PC-9 (cell line): ENCODE results near the gene CDK13. TPM values are rescaled to one million over a fixed set of nuclear protein-coding genes. Genes with fewer than 3 reads are reported as not detected.

Experiments used
- BruUV-seq: library from RNA; stranded (reverse); fragments of 400-500 nt; replicated peaks from 2 replicates; lab custom pipeline; 2021; lab: Mats Ljungman, UMichigan
- CTCF ChIA-PET: fragments of 300-600 bp; sonication (Branson Sonifier 250); formaldehyde crosslinking; loops from one replicate; lab custom pipeline; 2022; ENCODE audit warnings: antibody characterized with exemption; lab: Charles Lee
- POLR2A ChIA-PET: fragments of 300-600 bp; sonication (Branson Sonifier 250); formaldehyde crosslinking; loops from one replicate; lab custom pipeline; 2022; ENCODE audit warnings: antibody characterized with exemption; ENCODE audit not compliant: unreplicated experiment; lab: Charles Lee
- DNase-seq, 2 experiments: peaks; one replicate each; pipeline versions ENCODE4 v3.0.0 to v3.0.0-alpha.2; 2015 to 2022; ENCODE audit warnings: mixed read lengths in 1 of 2
- H2AFZ ChIP-seq: fragments of 200-600 bp; sonication (generic); 2 replicates; pipeline ENCODE4 v1.8.1; 2017; ENCODE audit warnings: antibody characterized with exemption
- H3F3A ChIP-seq: fragments of 200-600 bp; sonication (generic); 2 replicates; pipeline ENCODE4 v1.8.1; 2017; ENCODE audit warnings: antibody characterized with exemption, mild to moderate bottlenecking, low read depth; ENCODE audit not compliant: insufficient read depth
- H3K27ac ChIP-seq: fragments of 200-600 bp; sonication (generic); 2 replicates; pipeline ENCODE4 v1.6.1; 2016; ENCODE audit warnings: mixed run types
- H3K27me3 ChIP-seq: fragments of 200-600 bp; sonication (generic); 2 replicates; pipeline ENCODE4 v1.6.1; 2016; ENCODE audit warnings: low read depth, mixed run types; ENCODE audit not compliant: insufficient read depth
- H3K36me3 ChIP-seq: fragments of 200-600 bp; sonication (generic); 2 replicates; pipeline ENCODE4 v1.6.1; 2016; ENCODE audit warnings: low read depth, mixed run types
- H3K4me1 ChIP-seq: fragments of 200-600 bp; sonication (generic); replicated peaks from 2 replicates; pipeline ENCODE4 v1.6.1; 2016; ENCODE audit warnings: mixed run types; ENCODE audit not compliant: insufficient read depth
- H3K4me2 ChIP-seq: fragments of 200-600 bp; sonication (generic); 2 replicates; pipeline ENCODE4 v1.6.1; 2017; ENCODE audit warnings: mixed run types
- H3K4me3 ChIP-seq: fragments of 200-600 bp; sonication (generic); 2 replicates; pipeline ENCODE4 v1.6.1; 2016; ENCODE audit warnings: mixed run types
- H3K79me2 ChIP-seq: fragments of 200-600 bp; sonication (generic); 2 replicates; pipeline ENCODE4 v1.6.1; 2017; ENCODE audit warnings: low read depth, mixed run types
- H3K9me2 ChIP-seq: fragments of 200-600 bp; sonication (generic); 2 replicates; pipeline ENCODE4 v1.8.1; 2017; ENCODE audit warnings: mild to moderate bottlenecking; ENCODE audit not compliant: insufficient read depth
- H3K9me3 ChIP-seq: fragments of 200-600 bp; sonication (generic); 2 replicates; pipeline ENCODE4 v1.8.1; 2016; ENCODE audit warnings: low read depth; ENCODE audit not compliant: insufficient read depth
- H4K20me1 ChIP-seq: fragments of 200-600 bp; sonication (generic); 2 replicates; pipeline ENCODE4 v1.8.1; 2017; ENCODE audit not compliant: insufficient read depth
- CTCF ChIP-seq: fragments of 200-600 bp; sonication (generic); conservative IDR thresholded peaks from 2 replicates; pipeline ENCODE4 v1.6.1; 2017; ENCODE audit warnings: mixed run types, antibody characterized with exemption, mild to moderate bottlenecking, moderate library complexity
- EZH2 ChIP-seq: fragments of 200-600 bp; sonication (generic); IDR thresholded peaks from 2 replicates; pipeline ENCODE4 v1.8.0; 2017; ENCODE audit warnings: antibody characterized with exemption, low read depth
- intact Hi-C: fragments of 100-400 bp; cut with micrococcal nuclease; formaldehyde crosslinking; loops from one replicate; pipeline ENCODE4 v1.10.0; 2022; ENCODE audit not compliant: unreplicated experiment
- total RNA-seq: library from RNA; stranded (reverse); gene quantifications from 2 replicates; pipeline ENCODE4 v1.2.3, GENCODE V29; 2021

The CDK13 gene
- total RNA-seq, 1 experiment from 2014 or later, result 80.9 TPM

DNA sequence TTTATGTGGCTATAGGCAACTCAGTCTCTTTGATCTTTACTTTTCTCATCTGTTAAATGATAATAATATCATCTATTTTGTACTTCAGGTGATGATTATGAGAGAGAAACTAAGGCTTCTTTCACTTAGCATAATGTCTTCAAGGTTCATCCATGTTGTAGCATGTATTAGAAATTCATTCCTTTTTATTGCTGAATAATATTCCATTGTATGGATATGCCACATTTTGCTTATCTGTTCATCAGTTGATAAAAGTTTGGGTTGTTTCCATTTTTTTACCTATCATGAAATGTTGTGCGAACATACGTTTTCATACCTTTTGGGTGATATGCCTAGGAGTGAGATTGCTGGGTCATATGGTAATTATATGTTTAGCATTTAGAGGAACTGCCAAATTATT lies 7.2 kb upstream of the CDK13 start:
- intact Hi-C loops, result no loop called here
- POLR2A ChIA-PET, result no interaction called here

GRCh38 chr7:39946693-39947092 lies 3.4 kb upstream of the CDK13 start:
- H3K9me2 ChIP-seq, result no peaks in the 10 kb centered on the region
- H3K79me2 ChIP-seq, result peaks cover 28% of the 10 kb centered on the region
- H3K27ac ChIP-seq, result no peak overlapping the region
- no peak overlapping the region for H2AFZ ChIP-seq
- no peaks in the 10 kb centered on the region for H3K9me3 ChIP-seq
- POLR2A ChIA-PET, result interaction anchor here (0.6 kb wide), 1 partner anchor 91 kb away, joined by 7 read pairs; no protein-coding TSS in a partner anchor
- no peaks in the 10 kb centered on the region for H3K27me3 ChIP-seq
- H4K20me1 ChIP-seq, result peaks cover 4% of the 10 kb centered on the region
- H3K36me3 ChIP-seq, result no peaks in the 10 kb centered on the region
- BruUV-seq, result no TSS peak
- CTCF ChIA-PET, result no interaction called here
- H3F3A ChIP-seq, result peaks cover 26% of the 10 kb centered on the region
- no peak overlapping the region for H3K4me2 ChIP-seq
- no peak overlapping the region for H3K4me3 ChIP-seq
- intact Hi-C loops, result loop anchor here (5.0 kb wide), 2 partner anchors 214 to 276 kb away; no protein-coding TSS in a partner anchor
- DNase-seq, result no peak
- TF ChIP-seq EZH2, result no peak
- no peak for TF ChIP-seq CTCF
- peaks cover 13% of the 10 kb centered on the region for H3K4me1 ChIP-seq

More for the DNA sequence above, 7.2 kb upstream of the CDK13 start:
- Histone ChIP-seq H3K27ac (no peak overlapping the region), H3K4me2 (no peak overlapping the region), H2AFZ (no peak overlapping the region), H3K4me1 (peaks cover 5% of the 10 kb centered on the region), H3K4me3 (no peak overlapping the region), H3K9me2 (no peaks in the 10 kb centered on the region), H3K27me3 (no peaks in the 10 kb centered on the region), H3K9me3 (no peaks in the 10 kb centered on the region), H3K79me2 (peaks cover 5% of the 10 kb centered on the region), H3F3A (peaks cover 6% of the 10 kb centered on the region; the same call in 1 of the 2 replicates), H4K20me1 (no peaks in the 10 kb centered on the region), H3K36me3 (no peaks in the 10 kb centered on the region)
- no peak for TF ChIP-seq EZH2
- no peak for TF ChIP-seq CTCF
- no TSS peak for BruUV-seq
- CTCF ChIA-PET, result no interaction called here
- DNase-seq, result no peak

GRCh38 chr7:39948375-39948955 lies 1.6 kb upstream of the CDK13 start:
- peaks cover 13% of the 10 kb centered on the region for H3K4me1 ChIP-seq
- ChIA-PET CTCF (interaction anchor here (0.8 kb wide), 1 partner anchor 52 kb away, joined by 4 read pairs; no protein-coding TSS in a partner anchor), POLR2A (interaction anchor here (0.6 kb wide), 1 partner anchor 381 kb away, joined by 3 read pairs; no protein-coding TSS in a partner anchor)
- intact Hi-C loops, result loop anchor here (2.0 to 5.0 kb wide), 4 partner anchors 56 to 274 kb away; partner anchors contain the start of genes MPLKIP and SUGCT
- peak overlapping the region; percentile 63 for H3K4me3 ChIP-seq
- no TSS peak for BruUV-seq
- DNase-seq, result no peak
- H3K79me2 ChIP-seq, result peaks cover 46% of the 10 kb centered on the region
- peaks cover 22% of the 10 kb centered on the region for H4K20me1 ChIP-seq
- H3K27ac ChIP-seq, result peak overlapping the region; percentile 94
- H3K36me3 ChIP-seq, result no peaks in the 10 kb centered on the region
- H2AFZ ChIP-seq, result peak overlapping the region; percentile 96
- no peaks in the 10 kb centered on the region for H3K9me3 ChIP-seq
- peaks cover 26% of the 10 kb centered on the region for H3F3A ChIP-seq
- no peaks in the 10 kb centered on the region for H3K9me2 ChIP-seq
- H3K4me2 ChIP-seq, result peak overlapping the region; percentile 95
- TF ChIP-seq EZH2 (no peak), CTCF (no peak)
- H3K27me3 ChIP-seq, result no peaks in the 10 kb centered on the region
